HG02763 (cell line): ENCODE results near the gene SLCO2A1.
A peak's percentile ranks its signal among the peaks of the same experiment; 100 is the strongest.

Experiments
- ATAC-seq: cut with Tn5 transposase; IDR thresholded peaks from one replicate; pipeline ENCODE4 v1.9.1; 2021; ENCODE audit warnings: mild to moderate bottlenecking, moderate library complexity; ENCODE audit not compliant: unreplicated experiment

Gene SLCO2A1

DNA sequence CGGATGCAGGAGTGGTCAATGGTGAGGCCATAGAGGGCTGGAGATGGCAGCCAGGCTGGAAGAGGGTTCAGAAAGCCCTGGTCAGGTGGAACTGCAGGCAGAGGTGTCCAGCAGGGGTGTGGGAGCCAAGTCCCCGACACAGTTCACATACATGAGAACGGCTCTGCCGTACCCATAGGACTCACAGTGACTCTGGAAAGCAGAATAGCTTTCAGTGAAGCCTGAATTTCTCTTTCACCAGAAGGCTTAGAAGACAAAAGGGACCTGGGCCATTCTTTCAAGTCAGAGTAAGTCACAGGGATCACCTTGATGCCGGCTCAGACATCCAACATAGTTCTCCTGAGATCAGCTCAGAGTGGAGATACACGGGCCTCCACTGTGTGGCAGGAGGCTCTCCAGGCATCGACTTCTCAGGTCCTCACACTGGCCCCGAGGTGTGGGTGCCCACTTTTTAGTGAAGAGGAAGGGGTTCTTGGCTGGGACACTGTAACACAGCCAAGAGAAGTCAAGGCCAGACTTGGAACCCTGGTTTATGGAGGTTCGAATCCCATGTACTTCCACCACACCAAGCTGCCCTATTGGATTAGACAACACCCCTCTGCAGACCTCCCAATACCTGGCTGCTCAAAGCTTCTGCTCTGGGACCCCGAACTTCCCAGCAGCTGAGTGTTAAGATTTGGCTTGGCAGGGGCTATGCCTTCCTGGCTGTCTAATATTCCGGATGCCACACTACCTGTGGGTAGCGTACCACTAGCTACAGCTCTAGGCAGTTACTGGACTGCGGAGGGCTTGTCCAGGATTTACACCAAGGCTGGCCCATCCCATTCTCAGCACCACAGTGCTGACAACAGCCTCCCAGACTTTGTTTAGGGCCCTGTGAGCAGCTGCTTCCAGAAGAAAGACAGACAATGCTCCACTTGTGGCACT lies 93.6 kb downstream of the SLCO2A1 start:
- no peak for ATAC-seq

DNA sequence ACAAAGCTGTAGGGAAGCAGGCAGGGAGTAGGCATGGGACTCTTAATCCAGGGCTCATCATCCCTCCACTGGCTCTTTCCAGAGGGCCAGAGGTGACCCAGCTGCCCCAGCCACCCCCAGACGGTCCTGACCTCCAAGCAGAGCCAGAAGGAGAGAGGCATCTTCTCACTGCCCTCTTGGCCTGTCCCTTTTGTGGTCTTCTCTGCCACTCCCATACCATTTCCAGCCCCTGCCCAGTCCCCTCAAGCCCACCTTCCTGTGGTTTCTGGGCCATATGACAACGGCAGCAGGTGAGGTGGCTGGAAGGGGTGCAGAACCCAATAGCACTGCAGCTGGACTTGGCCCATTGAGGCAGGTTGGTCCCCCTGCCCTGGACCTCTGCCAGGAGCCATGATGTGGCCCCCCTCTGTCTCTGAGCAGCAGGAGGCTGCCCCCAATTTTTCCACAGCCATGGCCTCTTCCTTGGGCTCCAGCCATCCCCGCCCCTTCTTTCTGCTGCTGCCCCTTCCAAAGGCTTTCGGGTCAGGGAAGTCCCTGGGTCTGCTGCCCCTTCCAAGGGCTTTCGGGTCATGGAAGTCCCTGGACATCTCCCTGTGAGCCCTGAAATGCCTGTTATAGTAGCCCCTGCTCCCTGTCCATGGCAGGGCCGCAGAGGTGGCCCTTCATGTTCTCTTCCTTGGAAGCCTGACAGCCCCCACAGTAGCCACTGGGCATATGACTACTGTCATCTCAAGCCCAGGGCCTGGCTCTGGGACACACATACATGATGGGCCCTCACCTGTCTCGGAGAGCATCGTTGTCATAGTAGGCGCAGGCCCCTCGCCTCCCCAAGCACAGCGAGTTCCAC lies 94.5 kb downstream of the SLCO2A1 start:
- no peak for ATAC-seq

DNA sequence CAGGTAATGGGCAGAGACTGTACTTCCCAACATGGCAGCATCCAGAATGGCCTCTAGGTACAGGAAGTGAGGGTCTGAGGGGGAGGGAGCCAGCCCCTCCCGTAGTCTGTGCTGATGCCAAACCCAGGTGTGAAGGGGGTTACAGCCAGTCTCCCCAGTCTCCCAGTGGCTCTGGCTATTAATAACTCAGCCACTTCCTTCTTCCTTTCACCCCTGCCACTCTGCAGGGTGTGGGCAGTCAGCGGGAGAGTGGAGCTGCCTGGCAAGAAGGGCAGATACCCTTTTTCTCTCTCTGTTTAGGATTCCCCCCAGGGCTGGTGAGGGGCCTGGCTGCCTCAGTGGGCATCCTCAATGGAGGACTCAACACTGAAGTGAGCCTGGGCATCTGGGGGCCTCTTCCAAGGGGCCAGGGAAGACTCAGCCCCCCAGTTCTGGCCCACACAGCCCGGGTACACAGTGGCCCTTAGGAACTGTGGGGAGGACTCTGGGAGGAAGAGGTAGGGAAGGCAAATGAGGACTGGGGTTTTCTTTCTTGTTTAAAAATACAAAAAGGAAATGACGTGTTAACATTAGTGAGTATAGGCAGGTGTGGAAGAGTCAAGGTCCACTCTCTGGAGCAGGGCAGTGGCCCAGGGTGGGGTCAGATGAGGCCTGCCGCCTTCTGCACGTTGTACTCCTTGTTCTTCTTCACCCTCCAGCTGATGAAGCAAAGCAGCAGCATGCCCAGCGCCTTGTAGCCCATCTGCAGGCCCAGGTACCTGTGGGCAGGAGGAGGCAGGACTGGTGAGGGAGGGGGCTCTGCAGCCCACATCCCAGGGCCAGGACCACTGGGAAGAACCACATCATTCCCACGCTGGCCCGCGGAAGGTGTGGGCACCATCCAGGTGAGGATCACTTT lies 95.4 kb downstream of the SLCO2A1 start:
- ATAC-seq, result no peak

DNA sequence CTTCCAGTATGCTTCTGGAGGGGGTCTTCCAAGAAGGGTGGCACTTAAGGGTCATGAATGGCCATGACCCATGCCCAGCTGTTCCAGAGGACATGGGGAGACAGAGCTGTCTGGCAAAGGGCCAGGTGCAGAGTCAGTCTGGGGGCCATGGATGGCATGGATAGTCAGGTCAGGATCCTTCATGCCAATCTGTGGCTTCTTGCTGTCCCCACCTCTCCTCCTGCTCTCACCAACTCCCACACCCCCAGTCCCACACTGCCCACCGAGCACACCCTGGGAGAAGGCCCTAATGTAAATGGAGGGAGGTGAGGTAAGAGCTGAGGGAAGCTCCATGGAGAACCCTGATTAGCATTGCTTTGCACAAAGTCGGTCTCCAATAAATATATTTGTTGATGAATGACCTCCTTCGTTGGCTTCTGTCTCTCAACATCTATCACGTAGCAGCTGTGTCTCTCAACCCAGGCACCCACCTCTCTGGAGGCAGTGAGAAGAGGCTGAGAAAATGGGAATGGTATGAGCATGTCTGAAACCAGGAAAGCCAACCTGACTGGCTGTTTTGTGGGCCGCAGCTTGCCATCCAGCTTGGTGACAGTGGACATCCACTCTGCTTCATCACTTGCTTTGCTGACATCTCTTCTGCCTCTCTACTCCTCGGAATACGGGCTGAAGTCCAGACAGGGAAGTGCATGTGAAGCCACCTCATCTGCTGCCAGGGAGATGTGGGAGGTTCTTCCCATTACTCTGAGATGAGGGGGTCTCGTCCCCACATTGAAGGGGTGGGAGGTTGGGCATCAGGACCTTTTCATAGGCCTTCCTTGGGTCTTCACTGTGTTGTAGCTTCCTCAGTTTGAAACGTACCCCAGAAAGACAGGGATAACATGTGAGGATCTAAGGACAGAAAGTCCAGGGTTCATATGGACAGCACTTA lies 96.4 kb downstream of the SLCO2A1 start:
- ATAC-seq, result no peak

DNA sequence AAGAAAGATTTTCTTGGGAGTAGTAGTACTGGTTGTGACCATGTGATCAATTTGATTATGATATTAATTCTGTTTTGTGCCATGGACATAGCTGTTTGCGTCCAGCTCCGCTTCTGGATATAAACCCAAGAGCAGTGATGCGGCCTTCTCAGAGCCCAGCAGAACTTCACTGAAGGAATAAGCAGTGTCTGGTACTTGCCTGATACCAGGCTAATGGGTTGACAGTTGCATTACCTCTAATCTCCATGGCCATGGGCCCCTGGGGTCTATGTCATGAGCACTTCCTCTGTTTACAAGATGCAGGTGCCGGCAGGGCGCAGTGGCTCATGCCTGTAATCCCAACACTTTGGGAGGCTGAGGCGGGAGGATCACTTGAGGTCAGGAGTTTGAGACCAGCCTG lies 97.7 kb downstream of the SLCO2A1 start:
- ATAC-seq, result no peak

DNA sequence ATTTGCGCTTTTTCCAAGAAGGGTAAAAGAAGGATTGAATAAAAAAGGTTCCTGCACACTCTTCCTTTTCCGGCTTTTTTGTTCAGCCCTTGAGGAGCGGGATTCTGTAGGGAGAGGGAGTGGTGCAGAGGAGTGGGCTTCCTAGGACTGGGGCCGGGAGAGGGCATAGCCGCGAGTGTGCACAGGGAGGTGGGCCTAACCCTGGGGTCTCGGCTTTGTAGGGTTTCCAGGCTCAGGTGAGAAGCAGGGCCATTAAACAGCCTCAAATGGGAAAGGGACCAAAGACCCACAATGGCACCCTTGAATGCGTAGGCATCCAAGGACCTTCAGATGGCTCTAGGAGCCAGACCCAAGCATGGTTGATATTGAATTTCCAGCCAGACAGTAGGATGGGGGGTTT lies 98.6 kb downstream of the SLCO2A1 start:
- no peak for ATAC-seq

DNA sequence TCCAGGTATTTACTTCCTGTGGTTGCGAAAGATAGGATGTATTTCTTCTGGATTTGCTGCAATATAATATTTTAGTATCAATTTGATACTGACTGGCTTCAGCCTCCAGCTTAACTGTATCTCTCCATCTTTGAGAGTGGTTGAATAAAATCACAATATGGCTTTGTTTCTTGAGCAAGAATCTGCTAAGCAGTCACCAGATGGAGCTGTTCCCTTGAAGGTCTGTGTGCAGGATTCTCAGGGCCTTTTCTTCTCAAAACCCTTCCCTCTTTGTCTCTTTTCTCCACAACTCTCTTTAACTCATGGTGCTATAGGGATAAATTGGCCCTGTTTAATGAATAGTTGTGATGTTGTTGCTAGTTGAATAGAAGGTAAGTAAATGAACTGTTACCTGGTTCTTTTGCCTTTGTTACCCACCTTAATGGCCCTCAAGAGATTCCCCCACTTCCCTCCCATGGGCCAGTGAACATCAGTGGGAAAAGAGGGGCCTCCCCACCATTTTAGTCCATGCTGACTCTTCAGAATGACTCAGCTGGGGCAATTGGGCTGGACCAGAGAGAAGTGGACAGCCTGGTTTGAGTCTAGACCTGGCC lies 99.3 kb downstream of the SLCO2A1 start:
- ATAC-seq, result no peak

DNA sequence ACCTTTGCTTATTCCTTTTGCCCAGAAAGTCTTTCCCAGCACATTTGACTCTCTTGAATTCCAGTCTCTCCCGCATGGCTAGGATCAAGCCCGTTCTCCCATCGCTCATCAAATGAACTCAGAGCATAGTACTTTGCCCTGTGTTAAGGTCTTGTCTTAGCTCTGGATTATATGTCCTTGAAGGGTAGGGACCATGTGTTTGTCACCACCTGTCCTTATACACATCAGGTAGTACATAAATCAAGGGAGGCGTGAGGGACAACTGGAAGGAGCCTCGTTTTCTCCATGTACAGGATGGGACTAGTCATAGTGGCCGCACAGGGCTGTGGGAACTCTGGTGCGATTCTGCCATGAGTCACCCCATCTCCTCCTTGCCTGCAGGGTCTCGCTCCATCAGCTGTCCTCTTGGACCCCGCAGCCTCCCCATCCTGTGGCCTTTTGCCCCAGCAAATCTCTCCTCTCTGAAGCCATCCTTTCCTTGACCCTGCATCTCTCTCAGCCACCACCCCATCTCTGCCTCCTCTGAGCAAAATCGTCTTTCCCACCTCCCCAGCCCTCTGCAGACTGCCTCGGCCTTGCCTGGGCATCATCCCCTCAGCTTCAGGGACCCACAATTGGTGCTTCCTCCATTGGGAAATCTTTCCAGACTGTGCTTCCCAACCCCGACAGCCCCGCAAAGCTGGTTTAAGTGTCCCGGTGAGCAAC lies 100.7 kb downstream of the SLCO2A1 start:
- ATAC-seq, result no peak

DNA sequence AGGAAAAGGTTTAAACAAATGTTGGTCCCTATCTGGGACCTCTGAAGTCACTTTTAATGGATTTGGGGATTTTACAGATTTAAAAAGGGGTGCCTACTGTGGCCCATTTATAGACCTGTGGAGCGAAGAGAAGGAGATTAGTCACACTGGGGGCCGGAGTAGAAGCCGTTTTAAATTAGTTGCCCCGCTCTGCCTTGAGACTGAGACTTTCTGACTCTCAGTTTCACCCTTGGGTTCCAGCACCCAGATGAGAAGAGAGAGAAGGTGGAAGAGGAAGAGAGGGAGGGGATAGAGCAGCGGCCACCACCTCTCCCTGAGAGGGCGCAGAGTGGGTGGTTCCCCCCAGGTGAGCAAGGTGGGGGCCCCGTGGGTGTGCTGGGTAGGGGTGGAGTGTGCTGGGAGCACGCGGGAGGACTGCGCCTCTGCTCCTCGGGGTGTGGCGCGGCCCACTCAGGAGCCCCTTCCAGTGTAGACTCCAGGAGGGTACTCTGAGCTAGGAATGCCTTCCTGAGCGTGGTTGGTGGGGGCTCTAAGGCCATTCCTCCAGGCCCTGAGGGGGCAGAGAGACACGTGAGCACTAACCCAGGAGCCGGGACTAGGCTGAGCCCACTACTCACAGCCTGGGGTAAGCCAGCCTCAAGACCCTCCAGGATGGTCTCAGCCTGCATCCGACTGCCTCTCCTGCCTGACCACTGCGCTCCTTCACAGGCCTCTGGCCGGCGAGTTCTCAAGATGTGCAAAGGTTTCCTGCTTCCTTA lies 101.4 kb downstream of the SLCO2A1 start:
- no peak for ATAC-seq

DNA sequence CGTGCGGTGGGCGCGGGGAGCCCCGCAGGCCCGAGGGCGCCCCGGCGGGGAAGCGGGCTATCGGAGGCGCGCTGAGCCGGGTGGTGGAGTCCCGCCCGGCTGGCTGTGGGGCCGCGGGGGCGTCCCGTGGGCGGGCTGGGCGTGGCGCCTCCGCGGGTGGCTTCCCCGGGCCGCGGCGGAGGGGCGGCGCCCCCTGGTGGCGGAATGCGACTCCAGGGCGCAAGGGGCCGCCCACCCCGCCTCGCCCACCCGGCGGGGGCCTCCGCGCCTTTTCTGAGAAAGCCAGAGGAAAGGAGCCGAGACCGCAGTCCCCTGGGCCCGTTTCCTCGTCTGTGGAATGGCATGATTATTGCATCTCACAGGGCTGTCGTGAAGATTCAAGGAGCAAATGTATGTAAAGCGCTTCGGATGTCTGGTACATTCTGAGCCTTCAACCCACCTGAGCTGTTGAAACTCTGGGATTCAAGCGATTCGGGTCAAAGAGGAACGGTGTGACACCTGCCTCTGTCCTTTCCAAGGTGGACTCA lies 102.1 kb downstream of the SLCO2A1 start:
- ATAC-seq, result peak; percentile 80

DNA sequence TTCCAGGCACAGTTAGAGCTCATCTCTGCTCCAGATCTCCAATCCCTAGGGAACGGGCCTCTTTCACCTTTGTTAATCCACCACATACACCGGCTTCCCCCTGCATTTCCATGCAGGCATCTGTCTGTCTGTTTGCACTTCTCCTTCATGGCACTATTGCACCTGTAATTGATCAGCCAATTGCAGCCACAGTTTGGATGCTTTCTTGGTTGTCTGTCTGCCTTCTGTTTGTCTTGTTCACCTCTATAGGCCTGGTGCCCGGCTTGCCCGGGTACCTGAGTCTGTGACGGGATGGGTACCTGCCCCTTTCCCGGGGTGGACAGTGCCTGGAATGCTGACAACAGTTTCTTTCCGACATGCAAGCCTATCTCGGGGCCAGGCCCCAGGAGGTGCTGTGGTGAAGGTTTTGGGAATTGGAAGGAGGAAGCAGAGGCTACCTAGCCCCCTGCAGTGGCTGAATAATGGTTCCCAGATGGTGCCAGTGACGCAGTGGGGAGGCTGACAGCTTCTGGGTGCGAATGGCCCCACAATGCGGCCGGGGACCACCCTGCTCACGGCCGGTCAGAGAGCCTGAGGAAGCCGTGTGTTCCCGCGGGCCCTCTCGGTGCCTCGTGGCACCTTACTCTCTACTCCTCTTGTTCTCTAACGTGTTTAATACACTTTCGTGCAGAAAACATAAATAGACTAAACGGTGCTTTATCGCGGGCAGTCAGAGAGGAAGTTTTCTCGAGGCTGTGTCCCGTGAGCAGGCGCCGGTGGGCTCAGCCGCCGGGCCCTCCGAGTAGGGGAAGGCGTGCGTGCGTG lies 102.8 kb downstream of the SLCO2A1 start:
- peak; percentile 4 for ATAC-seq

DNA sequence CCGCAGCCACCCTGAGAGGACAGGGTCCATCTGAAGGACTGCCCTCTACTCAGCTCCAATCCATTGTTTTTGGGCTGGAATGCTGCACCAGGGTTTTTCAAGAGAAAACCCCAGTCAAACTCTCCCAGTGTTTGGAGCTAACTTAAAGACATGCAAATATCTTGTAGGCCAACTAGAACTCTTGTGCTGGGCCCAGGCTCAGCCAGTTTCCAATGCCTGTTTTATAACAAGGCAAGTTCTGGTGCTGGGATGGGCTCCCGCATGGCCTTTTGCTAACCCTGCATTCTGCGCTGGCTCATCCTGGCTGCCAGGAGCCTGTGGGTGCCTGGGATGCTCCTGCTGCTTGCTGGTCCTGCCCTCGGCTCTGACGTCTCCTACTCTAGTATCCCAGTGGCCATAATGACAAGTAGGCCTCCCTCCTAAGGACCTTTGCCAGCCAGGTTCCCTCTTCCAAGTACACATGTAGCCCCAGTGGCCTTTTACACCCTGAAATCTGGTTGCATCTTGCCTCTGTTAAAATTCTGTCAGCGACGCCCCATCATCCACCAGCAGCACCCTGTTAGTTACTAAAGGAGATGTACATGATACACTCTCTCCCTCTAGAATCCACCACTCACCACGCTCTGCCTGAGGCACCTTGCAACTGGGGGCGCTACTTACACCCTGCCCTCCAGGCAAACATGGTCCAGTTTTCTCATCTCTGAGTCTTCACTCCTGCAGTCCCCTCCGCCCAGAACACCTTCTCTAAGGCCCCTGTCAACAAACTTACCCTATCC lies 103.6 kb downstream of the SLCO2A1 start:
- ATAC-seq, result no peak

DNA sequence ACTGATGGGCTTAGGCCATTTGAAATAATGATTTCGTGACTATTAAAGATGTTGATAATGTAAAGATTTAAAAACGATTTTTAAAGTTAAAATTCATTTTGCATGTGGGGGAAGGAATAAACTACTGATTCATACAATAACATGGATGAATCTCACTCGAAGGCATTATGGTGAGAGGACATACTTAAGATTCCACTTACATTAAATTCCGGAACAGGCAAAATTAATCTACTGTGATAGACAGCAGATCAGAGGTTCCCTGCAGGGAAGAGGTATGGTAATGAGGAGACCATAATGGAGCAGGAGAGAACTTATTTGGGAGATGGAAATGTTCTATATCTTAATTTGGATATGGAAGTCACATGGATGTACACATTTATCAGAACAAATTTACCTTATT lies 105.7 kb downstream of the SLCO2A1 start:
- ATAC-seq, result no peak

DNA sequence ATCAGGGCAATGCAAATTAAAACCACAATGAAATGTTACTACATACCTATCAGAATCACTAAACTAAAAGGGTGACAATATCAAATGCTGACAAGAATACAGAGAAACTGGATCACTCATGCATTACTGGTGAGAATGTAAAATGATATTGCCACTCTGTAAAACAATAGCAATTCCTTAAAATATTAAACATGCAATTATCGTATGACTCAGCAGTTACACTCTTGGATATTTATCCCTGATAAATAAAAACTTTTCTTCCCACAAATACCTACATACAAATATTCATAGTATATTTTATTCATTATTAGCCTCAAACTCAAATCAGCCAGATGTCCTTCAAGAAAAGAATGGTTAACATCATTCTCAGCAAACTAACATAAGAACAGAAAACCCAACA lies 108.1 kb downstream of the SLCO2A1 start:
- ATAC-seq, result no peak

DNA sequence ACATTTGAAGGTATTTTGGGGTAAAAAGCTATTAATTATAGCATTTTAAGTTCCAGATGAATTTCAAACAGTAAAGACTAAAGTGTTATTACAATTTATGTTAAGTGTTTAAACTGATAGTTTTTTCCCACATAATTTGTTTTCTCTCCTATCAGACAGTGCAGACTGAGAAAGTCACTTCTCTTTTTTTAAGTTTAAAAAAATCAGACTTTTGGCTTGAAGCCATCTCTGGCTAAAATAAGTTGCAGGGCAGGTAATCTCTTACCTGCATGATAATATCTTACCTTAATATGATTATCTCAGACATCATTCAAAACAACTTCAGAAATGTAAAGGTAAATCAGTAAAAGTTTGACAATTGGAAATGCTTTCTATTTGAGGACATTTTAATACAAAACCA lies 112.6 kb downstream of the SLCO2A1 start:
- ATAC-seq, result no peak
